SK-N-MC (cell line): Measurements from ENCODE around the gene BICDL2.

Experiments used
- EZH2 ChIP-seq: fragments of 200-600 bp; sonication (generic); IDR thresholded peaks from one replicate; pipeline ENCODE4 v1.6.1; 2017; ENCODE audit warnings: antibody characterized with exemption
- FOXP2 ChIP-seq: optimal IDR thresholded peaks from 2 replicates; pipeline ENCODE3; 2011; ENCODE audit warnings: mild to moderate bottlenecking, moderate library complexity; ENCODE audit not compliant: insufficient read depth; ENCODE audit errors: extremely low read length, control extremely low read depth
- POLR2AphosphoS5 ChIP-seq: IDR thresholded peaks from 2 replicates; pipeline ENCODE4 v1.6.1; 2012; ENCODE audit warnings: mild to moderate bottlenecking, low read depth, low read length, borderline replicate concordance

DNA sequence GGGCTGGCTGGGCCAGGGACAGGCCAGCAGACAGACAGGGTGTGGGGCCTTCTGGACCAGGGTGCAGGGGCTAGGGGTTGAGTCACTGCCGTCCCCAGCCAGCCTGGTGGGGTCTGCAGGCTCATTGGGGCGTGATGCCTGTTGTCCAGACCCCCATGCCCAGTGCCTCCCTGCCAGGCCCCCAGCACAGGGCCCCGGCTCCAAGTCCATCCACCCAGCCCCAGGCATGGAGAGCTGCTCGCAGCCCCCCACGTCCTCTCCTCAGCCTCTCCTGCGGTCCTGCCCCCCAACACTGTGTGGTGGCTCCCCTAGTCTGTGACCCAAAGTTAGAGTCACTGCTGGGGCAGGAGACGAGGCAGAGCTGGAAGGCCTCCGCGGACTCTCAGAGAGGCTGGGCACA is 49.5 kb downstream of the BICDL2 start:
- no peak for TF ChIP-seq EZH2
- no peak for TF ChIP-seq POLR2AphosphoS5
- TF ChIP-seq FOXP2: no peak
